Stimulated activated CD8-positive, alpha-beta memory T cell treated with anti-CD3 and anti-CD28 coated beads, Interleukin-7, amount 100 ng/mL, for 4 hours (primary cell): ENCODE measurements around the gene TBX3.

Experiments
- DNase-seq, 2 donors: peaks; one replicate each; pipeline ENCODE4 v3.0.0-alpha.2; 2020; ENCODE audit warnings: low read depth in 2 of 2

TBX3 gene

DNA sequence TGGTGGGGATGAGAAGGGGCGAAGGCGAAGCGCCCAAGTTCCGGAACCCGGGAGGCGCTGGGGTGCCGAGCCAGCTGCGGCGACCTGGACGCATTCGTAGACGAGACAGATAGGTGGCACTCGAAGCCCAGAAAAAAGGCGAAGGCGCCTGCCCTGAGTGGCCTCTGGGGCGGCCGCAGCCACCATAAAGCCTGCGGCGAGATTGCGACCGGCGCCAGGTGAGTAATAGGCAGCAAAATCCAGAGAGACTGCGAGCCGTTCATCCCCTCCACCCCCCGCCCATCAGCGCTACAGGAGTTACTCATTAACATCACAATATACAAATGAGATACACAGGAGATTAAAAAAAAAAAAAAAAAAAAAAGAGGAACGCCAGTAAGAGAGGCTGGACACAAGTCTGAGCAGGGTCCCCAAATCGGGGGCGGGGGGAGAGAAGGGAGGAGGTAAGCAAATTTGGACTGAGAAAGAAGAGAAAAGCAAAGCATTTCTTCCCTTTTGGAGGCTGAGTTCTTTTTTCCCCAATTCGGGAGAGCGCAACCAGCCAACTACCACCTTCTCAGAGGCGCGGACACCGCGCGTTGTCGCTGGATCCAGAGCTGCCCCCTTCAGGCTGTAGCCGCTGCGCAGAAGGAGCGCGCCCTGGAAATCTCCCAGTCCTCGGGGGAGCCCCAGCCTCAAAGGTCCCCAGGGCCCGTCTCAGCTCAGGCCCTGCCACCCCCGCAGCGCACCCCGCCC lies 15.7 kb downstream of the TBX3 start:
- DNase-seq: no peak

DNA sequence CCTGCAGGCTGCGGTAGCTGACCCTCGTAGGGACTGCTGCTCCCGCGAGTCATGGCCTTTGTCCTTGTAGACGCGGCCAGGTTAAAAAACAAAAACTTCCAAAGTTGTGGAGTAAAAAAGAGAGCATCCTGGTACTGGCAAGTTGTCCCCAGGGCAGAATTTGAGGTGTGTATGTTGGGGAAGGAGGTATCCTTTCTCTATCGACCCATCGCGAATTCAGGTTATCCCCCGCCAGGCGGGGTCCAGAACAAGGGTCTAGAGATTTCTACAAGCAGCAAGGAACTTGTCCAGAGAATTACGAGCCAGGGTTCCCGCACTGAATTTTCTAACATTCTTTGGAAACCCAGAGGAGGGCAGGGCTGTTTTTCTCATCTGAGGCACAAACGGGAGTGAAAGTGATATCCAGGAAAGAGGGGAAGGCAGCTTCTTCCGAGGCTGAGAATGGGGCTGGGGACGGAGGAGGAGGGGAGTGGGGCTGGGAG lies 16.3 kb downstream of the TBX3 start:
- no peak for DNase-seq

DNA sequence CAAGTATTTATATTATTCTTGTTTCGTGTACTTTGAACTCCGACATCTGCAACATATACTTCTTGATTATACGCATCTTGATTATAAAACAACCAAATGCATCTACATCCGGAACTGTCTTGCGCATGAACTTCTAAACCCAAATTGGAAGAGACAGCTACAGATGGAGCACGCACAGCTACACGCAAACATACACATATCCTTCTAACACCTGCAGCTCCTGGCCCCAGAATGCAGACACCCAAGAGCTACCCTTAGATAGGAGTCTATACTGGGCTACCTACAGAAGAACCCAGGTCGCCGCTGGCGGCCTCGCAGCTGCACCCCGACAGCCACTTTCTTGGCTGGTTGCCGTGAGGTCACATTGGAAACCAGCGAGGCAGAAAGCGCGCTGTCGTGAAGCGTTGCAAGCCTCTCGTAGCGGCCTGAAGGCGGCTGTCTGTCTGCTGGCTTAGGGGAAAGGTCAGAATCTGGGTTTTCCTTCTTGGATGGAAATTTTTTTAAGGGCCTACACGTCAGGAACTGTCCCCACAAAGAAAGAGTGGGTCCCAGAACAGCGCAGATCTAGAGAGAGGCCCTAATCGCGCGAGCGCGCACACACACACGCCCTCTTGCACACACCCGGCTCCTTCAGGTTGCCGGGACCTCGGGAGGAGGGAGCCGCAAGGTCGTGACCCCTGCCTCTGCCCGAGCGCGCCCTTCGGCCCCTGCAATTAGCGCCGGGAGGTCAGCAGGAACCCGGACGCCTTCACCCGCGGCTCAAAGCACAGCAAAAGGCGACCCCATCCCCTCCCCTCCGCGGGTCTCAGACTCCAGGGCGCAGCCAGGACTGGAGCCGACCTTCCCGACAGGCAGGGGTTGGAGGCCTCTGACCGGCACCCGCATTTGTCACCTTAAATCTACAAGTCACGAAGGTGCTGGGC lies 17.0 kb downstream of the TBX3 start:
- DNase-seq: no peak

DNA sequence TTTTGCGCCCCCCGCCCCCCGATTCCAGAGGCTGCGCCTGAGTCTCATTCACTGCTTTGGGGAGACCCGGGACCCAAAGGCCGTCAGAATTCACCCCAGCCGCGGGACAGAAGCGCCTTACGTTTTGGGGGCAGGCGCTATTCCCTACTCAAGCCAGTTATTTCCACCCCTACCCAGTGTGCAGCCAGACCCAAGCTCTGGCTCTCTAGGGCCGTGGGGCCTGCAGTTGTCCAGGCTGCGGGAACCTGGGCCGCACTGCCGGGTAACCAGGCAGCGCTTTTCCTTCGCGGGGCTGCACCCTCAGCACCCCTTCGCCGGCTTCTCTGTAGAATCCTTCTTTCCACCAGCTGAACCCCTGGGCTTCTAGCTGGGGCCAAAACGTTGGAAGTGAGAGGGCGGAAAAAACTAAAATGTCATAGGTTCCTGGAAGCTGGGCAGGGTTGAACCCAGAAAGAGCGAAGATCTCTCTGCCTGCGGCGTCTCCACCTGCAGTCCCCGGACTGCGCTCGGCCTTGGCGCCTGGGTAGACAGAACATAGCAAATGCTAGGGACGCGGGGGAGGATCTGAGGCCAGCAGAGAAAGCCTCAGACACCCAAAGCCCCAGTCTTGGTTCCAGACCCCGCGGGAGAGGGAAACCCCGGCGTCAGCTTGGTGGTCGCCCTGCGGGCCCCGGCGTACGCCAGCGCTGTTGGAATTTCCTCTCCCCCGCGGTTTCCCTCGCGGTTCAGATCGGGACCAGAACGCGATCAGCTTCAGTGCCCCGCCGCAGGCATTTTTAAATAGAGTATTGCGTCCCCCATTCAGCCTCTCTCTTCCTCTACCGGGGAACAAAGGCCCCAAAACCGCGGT lies 18.3 kb downstream of the TBX3 start:
- no peak for DNase-seq

DNA sequence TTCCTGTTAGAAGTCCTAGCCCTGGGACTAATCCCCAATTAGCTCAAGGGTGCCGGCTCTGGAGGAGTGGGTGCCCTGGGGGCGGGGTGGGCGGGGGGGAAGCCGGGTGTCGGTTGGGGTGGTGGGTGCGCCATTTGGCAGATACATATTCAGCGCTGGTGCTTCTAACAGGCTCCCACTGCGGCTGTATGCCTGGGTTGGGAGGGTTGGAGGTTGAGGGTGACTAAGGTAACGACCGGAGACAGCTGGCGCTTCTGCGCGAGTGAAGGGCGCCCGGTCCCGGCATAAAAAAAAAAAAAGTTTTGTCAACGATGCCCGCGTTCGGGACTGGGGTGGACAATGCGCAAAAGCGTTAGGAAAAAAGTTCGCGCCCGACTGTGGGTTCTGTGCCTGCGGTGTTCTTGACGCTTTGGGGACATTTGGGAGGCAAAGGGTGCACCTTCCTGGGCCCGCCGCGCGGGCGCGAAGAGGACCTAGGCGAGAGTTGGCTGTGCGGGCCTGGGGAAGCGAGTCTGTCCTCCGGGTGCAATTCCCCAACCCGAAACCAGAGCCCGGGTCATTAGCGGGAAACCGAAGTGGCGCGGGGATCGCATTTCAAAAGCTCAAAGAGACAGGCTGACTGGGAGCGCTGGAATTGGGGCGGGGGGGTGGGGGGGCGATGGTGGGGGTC lies 19.2 kb downstream of the TBX3 start:
- no peak for DNase-seq

DNA sequence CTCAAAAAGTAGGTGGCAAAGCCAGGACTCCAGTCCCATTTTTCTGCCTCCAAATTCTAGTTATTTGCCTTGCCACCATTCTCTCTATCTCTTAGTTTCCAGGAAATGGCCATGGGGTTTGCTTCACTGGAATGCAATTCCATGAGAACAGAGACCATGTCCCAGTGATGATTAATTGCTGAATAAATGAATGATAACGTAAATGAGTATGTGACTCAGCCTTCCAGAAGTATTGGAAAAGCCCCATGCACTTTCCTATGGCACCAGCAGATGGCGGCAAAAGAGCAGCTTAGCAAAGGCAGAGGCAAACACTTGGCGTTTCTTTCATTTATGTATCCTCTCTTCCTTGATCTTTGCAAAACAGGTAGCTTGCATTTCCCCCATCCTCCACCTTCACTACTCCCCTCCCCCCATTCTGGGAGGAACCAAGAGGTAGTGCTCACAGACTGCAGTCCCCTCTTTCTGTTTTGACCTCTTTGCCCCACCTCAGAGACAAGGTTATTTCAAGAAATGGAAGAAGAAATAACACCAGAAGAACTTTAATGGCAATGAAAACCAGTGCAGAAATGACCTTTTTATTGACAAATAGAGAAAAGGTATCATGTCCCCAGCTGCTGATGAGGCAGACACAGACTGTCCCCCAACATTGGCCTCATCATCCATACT lies 21.3 kb downstream of the TBX3 start:
- peak; percentile 18 to 22 for DNase-seq

DNA sequence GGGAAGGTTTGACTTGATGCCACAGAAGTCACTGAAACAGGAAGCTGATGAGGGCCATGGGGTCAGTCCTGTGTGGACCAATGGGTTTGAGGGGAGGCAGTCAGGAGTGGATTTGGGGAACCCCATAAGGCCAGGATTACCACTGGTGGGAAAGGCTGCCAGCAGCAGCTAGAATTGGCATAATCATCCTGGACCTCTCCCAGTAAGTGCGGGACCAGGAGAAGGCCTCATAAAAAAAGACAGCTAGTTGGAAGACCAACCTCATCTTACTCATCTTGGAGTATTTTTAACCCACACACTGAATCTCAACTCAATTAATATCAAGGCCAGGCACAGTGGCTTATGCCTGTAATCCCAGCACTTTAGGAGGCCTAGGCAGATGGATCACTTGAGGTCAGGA lies 22.7 kb downstream of the TBX3 start:
- no peak for DNase-seq

DNA sequence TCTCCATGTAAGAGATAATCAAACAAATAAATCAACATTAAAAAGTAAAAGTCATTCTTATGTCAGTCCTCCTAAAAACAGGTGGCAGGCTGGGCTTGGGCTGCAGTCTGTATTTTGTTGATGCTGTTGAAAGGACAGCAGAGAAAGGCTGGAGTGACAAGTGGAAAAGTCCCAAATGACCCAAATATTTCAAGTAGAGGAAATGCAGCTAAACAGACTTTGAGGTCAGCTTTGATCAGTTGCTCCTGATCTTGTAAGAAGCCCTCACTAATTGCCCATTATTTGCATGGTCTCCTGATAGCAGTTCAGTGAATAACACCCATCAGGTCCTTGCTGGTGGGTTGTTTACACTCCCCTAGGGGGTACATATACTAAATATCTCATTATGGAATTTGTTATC lies 24.9 kb downstream of the TBX3 start:
- no peak for DNase-seq

DNA sequence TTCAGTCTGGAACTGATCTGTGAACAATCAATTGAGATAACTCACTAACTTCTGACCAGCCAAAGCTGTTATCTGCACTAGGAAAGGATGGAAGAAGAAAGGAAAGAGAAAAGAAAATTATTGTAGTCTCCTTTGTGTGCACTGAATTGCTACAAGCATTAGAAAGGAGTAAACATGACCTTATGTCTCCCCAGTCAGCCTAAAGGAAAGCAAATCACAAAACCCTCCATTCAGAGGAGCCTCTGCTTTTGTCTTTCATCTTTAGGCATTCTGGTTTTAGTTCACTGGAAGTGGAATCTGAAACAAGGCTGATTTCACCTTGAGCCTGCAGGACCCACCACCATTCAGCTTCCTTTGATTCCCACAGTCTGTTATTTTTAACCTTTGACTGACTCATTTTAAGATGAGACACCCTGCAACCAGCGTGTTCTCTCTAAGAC lies 26.0 kb downstream of the TBX3 start:
- DNase-seq: no peak

DNA sequence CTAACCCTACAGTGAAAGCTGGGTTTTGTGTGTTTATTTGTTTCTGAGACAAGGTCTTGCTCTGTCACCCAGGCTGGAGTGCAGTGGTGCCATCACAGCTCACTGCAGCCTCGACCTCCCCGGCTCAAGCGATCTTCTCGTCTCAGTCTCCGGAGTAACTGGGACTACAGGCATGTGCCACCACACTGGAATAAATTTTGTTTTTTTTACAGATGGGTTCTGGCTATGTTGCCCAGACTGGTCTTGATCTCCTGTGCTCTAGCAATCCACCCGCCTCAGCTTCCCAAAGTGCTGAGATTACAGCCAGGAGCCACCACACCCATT lies 26.4 kb downstream of the TBX3 start:
- no peak for DNase-seq

DNA sequence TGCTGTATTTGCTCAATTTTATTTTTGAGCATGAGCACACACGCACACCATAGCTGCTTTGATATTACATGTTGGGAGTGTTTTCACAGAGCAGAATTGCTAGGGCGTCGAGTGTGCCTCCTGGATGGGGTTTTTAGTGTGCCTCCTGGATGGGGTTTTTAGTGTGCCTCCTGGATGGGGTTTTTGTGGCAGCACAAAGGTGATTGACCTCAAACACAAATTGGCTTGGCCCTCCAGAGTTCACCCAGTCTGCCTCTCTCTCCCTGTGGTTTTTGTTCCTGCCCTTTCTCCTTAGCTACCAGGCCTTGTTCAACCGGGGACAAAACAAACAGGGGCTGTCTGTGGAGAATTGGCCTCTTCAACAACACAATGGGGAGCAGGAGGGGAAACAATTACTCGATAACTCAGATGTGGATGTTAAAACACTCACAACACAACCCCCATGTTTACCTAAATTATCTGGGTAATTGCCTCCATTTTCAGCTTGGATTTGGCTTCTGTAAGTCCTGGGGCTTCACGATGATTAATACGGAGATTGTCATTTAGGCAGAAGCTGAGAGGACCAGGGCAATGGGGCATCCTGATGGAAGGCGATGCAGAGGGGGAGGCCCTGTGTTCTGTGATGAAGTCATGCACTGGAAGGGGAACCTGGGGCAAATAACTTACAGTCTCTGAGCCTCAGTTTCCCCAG lies 26.9 kb downstream of the TBX3 start:
- no peak for DNase-seq

DNA sequence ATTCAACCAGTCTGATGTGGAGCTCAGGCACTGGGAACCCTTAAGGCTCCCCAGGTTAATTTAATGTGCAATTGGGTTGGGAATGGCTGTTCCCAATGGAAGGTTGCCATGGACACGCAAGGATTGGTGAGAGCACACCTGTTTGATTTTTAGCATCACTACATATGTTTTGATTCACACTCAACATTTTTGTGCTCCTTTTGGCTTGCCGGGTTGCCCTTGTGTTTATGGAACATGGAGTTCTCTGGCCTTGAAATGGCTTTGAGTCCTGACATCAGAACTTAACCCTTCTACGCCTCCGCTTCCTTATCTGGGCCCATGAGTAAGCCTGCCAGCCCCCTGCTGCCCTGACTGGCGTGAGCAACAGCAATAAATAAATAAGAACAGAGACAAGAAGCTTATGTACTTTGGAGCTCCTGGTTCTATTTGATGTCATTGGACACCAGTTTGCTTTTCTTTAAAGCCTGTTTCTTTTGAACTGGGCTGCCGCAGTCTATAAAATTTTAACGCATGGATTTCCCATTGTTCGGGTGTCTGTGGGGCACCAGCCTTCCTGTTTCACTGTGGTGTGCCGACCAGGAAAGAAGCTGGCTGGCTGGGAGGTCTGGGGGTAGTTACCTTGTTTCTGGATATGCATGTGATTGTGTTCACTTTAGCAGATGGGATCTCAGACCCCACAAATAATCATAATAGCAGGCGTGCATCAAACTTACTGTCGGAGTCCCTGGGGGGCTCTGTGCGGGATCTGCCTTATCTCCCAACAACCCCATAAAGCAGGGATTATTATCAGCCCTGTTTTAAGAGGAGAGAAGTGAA lies 27.8 kb downstream of the TBX3 start:
- DNase-seq: no peak

DNA sequence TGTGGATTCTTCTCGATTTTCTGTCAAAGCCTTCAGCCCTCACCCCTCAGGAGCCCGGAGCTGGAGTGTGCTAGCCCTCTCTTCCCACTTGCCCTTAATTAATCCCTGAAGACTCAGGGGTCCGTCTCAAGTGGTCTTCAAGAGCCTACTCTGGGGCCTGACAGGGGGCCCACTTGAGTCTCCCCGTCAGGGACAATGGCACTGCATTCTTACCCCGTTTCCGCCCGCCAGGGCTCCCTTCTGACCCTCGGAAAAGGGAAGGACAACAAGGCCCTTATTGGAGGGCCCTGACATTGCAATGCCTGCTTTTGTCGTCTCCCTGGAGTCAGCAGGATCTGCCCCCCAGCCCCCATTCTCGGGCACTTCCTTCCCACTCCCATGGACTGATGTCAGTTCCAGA lies 34.4 kb downstream of the TBX3 start:
- DNase-seq: no peak

DNA sequence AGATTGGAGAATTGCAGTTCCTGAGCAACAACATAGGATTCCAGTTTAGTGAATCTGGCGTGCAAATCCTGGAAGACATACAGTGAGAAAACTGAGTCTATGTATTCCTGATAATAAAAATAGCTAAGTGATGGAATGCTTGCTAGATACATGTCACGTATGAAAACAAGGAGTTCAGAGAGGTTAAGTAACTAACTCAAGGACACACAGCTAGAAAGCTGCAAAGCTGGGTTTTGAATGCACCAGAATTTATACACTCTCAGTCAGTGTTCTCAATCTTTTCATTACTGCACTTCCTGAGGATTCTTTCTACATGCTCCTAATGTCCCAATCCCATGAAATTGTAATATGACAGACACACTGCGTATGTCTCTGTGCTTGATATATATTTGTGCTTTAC lies 35.3 kb downstream of the TBX3 start:
- DNase-seq: no peak

DNA sequence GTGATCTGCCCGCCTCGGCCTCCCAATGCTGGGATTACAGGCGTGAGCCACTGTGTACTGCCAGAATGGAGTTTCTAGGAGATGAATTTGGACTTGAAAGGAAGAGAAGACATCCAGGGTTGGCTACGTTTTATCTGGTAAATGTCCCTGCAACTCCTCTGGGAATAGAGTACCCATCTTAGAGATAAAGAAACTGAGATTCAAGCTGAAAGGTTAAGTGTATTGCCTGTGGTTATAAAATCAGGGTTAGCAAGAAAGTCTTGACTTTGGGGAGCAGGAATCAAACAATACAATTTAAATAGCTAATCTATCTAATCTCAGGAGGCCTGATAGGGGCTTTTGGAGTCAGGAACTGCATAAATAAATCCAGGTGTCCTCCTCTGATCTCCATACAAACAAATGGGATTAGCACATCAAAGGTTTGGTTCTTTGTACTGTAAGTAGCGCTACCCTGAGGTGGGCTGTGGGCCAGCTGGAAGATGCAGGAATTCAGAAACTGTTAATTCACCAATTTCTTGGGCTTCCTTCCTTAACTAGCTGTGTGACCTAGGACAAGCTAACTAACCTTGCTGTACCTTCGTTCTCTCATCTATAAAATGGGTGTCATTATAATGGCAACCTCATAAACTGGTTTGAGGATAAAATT lies 45.1 kb downstream of the TBX3 start:
- no peak for DNase-seq

DNA sequence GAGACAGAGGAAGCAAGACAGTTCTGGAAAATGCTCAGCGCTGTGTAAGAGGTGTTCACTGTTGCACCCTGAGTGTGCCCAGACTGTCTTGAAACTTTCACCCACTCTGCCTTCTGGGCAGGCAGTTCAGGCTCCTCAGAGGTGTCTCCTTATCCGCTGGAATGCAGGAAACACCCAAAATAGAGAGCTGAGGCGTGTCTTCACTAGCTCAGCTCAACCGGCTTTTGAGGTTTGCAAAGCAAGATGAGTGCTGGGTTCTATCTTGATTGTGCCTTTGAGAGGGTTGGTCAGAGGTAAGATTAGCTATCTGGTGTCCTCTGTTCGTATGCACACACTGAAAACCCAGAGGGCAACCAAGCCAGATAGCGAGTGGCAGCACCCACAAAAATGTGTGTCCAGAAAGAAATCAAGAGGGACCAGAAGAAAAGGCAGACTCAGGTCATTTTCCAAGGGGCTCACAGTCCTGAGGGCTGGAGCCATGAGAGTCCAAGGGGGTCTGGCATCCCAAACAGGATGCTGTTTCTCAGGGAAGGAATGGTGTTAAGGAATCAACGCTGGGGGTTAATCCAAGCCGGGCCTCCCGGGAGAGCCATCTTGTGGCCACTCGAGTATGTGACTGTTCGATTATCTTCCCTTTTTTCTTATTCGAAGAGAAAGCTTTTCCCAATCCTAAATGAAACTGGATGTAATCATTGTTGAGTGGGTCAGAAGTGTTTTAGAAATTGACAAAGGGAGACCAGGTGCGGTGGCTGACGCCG lies 47.1 kb downstream of the TBX3 start:
- DNase-seq: no peak

DNA sequence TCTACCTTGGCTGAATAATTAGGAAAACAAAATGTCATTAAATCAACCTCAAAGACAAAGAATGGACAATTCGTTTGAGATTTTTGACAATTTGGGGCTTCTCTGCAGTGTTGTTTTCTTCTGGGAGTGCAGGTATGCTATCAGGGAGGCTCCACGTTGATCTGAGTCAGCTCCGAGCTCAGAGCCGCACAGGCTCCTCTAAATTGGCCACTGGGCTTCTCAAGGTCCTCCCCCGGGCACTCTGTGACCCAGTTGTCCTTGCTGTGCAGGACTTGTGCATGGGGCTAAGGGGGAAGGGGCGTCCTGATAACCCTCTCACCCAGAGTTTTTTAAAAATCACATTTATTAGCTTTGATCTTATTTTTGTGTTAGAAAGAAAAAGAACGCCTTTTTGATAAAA lies 52.7 kb downstream of the TBX3 start:
- no peak for DNase-seq

DNA sequence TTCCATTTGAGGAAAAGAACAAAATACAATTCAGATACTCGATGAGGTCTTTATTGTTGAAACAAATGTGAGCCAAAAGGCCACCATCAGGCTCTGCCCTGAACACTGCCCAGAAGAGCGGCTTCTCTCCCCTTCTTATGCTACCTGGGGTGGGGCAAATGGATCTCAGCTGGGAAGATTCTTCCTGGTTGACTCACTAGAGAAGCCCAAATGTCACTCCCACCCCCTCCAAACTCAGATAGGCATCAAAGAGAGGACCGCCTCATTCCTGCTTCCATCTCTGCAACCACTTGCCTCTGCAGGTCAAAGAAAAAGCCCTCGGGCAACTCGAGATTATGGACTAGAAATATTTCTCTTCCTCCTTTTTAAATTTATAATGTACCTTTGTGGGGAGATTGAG lies 55.8 kb downstream of the TBX3 start:
- DNase-seq: no peak
